Ishikawa (cell line): ENCODE data around the gene MAP2.
A peak's percentile ranks its signal among the peaks of the same experiment; 100 is the strongest.

Experiments
- CEBPB ChIP-seq: IDR thresholded peaks from 2 replicates; pipeline ENCODE4 v1.6.1; 2012
- CREB1 ChIP-seq: IDR thresholded peaks from 2 replicates; pipeline ENCODE4 v1.6.1; 2012; ENCODE audit warnings: low read depth
- EGR1 ChIP-seq: IDR thresholded peaks from 2 replicates; pipeline ENCODE4 v1.6.1; 2012
- EP300 ChIP-seq: IDR thresholded peaks from 2 replicates; pipeline ENCODE4 v1.6.1; 2012; ENCODE audit warnings: borderline replicate concordance
- FOXM1 ChIP-seq: IDR thresholded peaks from 2 replicates; pipeline ENCODE4 v1.6.1; 2012; ENCODE audit warnings: low read depth, borderline replicate concordance
- NFIC ChIP-seq: IDR thresholded peaks from 2 replicates; pipeline ENCODE4 v1.6.1; 2012
- RAD21 ChIP-seq: IDR thresholded peaks from 2 replicates; pipeline ENCODE4 v1.6.1; 2012; ENCODE audit warnings: low read depth
- TAF1 ChIP-seq: IDR thresholded peaks from 2 replicates; pipeline ENCODE4 v1.6.1; 2012; ENCODE audit warnings: low read depth, mild to moderate bottlenecking
- TCF12 ChIP-seq: IDR thresholded peaks from 2 replicates; pipeline ENCODE4 v1.6.1; 2012; ENCODE audit warnings: low read depth
- TEAD4 ChIP-seq: IDR thresholded peaks from 2 replicates; pipeline ENCODE4 v1.6.1; 2012
- YY1 ChIP-seq: IDR thresholded peaks from 2 replicates; pipeline ENCODE4 v1.6.1; 2012; ENCODE audit warnings: low read depth
- ZBTB7A ChIP-seq: IDR thresholded peaks from 2 replicates; pipeline ENCODE4 v1.6.1; 2012; ENCODE audit warnings: low read depth
- TF ChIP-seq, protein P1 (sequence below): IDR thresholded peaks from 2 replicates; pipeline ENCODE4 v1.6.1; 2012; ENCODE audit warnings: low read depth, mild to moderate bottlenecking
- TF ChIP-seq, protein P2 (sequence below): IDR thresholded peaks from 2 replicates; pipeline ENCODE4 v1.6.1; 2012
- TF ChIP-seq, protein P3 (sequence below): IDR thresholded peaks from 2 replicates; pipeline ENCODE4 v1.6.1; 2012

Gene MAP2

DNA sequence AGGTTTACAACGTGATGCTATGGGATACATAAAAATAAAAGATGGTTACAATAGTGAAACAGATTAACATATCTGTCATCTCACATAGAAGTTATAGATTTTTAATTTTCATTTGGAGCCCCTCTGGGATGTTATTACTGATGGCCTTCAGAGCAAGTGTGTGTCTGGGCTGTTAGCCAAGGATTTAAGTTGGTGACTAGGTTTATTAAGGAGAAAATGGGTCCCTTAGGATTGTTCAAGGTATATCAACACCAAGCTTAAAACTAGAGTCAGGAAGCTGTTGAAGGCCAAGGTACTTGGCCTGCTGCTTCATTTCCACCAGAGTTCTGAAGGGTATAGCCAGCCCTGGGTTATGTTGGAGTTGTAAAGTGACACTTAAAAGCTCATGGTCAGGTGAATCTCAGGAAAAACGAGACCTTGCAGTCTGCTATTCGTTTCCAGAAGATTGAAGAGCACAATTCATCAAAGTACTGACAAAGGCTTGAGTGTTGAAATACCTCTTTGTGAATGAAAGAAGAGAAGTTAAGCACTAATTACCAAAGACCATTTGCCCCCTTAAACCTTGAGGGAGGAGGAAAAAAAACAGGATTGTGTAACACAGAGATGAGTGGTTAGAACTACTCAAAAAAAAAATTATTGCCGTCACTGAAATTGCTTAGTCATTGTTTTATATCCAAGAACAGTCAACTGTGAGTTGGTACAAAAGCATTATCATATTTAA is 48.4 kb downstream of the MAP2 start:
- TF ChIP-seq EP300 (peak; percentile 58; the same call in 1 of the 2 replicates), CREB1 (no peak), TAF1 (no peak), TCF12 (peak; percentile 53; the same call in 1 of the 2 replicates), ZBTB7A (no peak), RAD21 (no peak), TEAD4 (peak; percentile 47; the same call in 1 of the 2 replicates), EGR1 (no peak), FOXM1 (peak; percentile 43; the same call in 1 of the 2 replicates), CEBPB (peak; percentile 86), YY1 (no peak), NFIC (peak; percentile 52; the same call in 1 of the 2 replicates)
- TF ChIP-seq, protein P1, sequence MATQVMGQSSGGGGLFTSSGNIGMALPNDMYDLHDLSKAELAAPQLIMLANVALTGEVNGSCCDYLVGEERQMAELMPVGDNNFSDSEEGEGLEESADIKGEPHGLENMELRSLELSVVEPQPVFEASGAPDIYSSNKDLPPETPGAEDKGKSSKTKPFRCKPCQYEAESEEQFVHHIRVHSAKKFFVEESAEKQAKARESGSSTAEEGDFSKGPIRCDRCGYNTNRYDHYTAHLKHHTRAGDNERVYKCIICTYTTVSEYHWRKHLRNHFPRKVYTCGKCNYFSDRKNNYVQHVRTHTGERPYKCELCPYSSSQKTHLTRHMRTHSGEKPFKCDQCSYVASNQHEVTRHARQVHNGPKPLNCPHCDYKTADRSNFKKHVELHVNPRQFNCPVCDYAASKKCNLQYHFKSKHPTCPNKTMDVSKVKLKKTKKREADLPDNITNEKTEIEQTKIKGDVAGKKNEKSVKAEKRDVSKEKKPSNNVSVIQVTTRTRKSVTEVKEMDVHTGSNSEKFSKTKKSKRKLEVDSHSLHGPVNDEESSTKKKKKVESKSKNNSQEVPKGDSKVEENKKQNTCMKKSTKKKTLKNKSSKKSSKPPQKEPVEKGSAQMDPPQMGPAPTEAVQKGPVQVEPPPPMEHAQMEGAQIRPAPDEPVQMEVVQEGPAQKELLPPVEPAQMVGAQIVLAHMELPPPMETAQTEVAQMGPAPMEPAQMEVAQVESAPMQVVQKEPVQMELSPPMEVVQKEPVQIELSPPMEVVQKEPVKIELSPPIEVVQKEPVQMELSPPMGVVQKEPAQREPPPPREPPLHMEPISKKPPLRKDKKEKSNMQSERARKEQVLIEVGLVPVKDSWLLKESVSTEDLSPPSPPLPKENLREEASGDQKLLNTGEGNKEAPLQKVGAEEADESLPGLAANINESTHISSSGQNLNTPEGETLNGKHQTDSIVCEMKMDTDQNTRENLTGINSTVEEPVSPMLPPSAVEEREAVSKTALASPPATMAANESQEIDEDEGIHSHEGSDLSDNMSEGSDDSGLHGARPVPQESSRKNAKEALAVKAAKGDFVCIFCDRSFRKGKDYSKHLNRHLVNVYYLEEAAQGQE, result no peak
- TF ChIP-seq, protein P2, sequence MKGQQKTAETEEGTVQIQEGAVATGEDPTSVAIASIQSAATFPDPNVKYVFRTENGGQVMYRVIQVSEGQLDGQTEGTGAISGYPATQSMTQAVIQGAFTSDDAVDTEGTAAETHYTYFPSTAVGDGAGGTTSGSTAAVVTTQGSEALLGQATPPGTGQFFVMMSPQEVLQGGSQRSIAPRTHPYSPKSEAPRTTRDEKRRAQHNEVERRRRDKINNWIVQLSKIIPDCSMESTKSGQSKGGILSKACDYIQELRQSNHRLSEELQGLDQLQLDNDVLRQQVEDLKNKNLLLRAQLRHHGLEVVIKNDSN, result no peak
- TF ChIP-seq, protein P3, sequence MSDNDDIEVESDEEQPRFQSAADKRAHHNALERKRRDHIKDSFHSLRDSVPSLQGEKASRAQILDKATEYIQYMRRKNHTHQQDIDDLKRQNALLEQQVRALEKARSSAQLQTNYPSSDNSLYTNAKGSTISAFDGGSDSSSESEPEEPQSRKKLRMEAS, result no peak

DNA sequence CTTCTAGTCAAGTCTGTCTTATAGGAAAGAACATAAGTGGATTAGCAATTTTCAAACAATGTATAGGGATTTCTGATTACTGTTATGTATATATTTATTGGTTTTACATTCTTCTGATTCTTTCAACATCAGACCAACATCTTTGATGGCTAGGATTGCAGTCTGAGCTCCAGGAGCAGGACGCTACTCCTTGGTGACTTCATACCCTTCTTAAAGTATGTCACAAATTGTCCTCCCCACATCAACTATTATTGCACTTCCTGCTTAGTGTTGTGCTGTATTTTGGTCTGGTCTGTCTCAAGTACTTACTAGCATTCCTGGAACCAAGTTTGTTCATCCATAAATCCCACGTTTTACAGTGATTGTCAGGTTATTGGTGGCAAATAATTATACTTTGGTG is 49.0 kb downstream of the MAP2 start:
- TF ChIP-seq NFIC (0 out of 2 replicates have a peak, but pooled peaks have one; percentile 1), YY1 (no peak)

DNA sequence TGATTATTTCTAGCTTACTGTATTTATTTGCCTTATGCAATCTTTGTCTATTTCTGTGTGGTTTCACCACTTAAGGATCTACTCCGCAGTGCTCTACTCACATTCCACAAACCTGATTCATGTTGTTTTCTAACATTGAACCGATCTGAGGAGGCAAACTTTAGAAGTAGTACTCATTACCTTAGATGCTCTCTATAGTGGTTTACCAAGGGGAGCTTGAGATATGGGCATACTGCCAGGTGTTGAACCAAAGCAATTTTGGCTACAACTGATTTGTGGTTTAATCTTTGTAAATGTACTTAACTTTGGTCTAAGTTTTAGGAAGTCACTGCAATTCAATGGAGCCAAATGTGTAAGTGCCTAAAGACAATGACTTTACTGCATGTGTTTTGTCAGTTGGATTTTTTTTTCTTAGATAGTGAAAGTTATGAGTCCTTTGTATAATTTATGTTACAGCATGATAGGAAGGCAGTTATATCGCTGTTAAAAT is 50.1 kb downstream of the MAP2 start:
- peak; percentile 56 for TF ChIP-seq CEBPB
- peak; percentile 49; the same call in 1 of the 2 replicates for TF ChIP-seq NFIC
- TF ChIP-seq TEAD4, result peak; percentile 77
- no peak for TF ChIP-seq TAF1

DNA sequence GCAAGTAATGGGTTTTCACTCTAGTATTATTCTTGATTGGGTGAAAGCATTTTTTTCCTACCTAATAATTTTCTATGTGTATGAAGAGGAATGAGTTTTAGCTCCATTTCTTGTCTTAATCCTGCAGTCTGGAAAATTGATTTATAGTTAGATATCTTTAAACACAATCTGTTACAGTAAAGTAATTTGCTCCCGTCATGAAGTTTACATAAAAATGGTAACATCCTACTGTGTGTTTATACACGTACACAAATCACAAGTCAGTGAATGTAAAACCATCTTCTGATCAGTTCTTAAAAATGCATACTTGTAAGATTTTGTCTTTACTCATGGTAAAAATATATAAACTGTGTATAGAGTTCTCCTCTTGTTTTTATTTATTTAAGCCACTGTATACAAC is 51.1 kb downstream of the MAP2 start:
- no peak for TF ChIP-seq CEBPB
- TF ChIP-seq NFIC, result no peak
- no peak for TF ChIP-seq EP300
- TF ChIP-seq RAD21, result no peak
- TF ChIP-seq, protein P2, result no peak
- no peak for TF ChIP-seq YY1
- TF ChIP-seq, protein P1, result no peak
- no peak for TF ChIP-seq FOXM1
- no peak for TF ChIP-seq TCF12
- TF ChIP-seq TAF1, result no peak
- TF ChIP-seq ZBTB7A, result no peak
- TF ChIP-seq TEAD4, result no peak

DNA sequence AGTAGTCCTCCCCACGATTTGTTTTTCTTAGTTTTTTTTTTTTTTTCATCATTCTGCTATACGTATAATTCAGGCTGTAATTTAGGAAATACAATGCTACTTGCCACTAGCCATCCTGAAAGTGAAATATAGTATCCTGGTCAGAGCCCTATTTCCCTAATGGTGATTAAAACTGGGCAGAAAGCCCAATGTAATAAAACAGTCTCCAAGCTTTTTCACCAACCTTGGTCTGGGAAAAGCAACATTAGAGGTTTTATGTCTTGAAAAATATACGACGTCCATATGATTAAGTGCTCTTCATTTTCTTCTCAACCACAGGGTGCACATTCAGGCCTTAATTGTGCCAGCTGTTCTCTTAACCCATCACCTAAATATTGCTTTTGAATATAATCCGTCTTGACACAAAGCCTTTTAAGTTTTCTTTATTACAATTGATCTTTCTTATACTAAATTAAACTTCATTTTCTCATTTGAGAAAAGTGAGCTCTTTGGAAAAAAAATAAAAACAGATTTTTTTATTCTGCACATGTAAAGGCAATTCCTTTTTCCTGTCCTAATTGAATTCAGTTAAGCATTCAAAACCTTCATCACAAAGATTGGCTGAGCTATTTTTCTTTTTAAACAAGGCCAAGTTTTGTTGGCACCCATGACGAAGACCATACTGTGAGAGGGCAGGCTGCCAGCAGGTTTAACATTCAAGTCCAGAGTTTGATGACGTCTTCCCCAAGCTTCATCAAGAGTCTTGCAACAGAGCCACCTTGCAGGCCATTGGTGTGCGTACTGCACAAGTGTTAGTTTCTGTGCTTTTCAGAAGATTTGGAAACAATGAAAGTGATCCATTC is 52.7 kb downstream of the MAP2 start:
- TF ChIP-seq, protein P1, result no peak
- TF ChIP-seq ZBTB7A (no peak), NFIC (peak; percentile 91), CEBPB (peak; percentile 93), EP300 (peak; percentile 77), RAD21 (peak; percentile 14; the same call in 1 of the 2 replicates), TCF12 (peak; percentile 76), TAF1 (no peak), TEAD4 (peak; percentile 50), CREB1 (peak; percentile 20; the same call in 1 of the 2 replicates), FOXM1 (peak; percentile 67; the same call in 1 of the 2 replicates)
